ENCODE measurements around the gene PPM1H.
A peak's percentile ranks its signal among the peaks of the same experiment; 100 is the strongest.
"Not testable (repeated sequence)": the region's sequence is repeated elsewhere in the genome, so short reads cannot be mapped to it uniquely, and the experiment has no call there.

Gene PPM1H

GRCh38 chr12:62948123-62948522 lies 13.2 kb upstream of the PPM1H start:
- no peak for DNase-seq

- DNase-seq: no peak
Observed at GRCh38 chr12:62947364-62947763, 12.4 kb upstream of the PPM1H start.

- DNase-seq: no peak
Observed at GRCh38 chr12:62943779-62944395, 8.9 kb upstream of the PPM1H start.

- not testable (repeated sequence) for DNase-seq
Observed at GRCh38 chr12:62942316-62942715, 7.4 kb upstream of the PPM1H start.

- peak; percentile 80 for DNase-seq
Observed at GRCh38 chr12:62934239-62934798, 631 bp downstream of the PPM1H start.

GRCh38 chr12:62933602-62934238 lies 1.2 kb downstream of the PPM1H start:
- DNase-seq: peak; percentile 55

GRCh38 chr12:62933220-62933601 lies 1.7 kb downstream of the PPM1H start:
- DNase-seq: peak; percentile 68

GRCh38 chr12:62931477-62931876 lies 3.5 kb downstream of the PPM1H start:
- DNase-seq: no peak

- DNase-seq: no peak
Observed at GRCh38 chr12:62930546-62931425, 4.2 kb downstream of the PPM1H start.

GRCh38 chr12:62928632-62929031 lies 6.3 kb downstream of the PPM1H start:
- DNase-seq: no peak

- no peak for DNase-seq
Observed at GRCh38 chr12:62925680-62926079, 9.3 kb downstream of the PPM1H start.

- no peak for DNase-seq
Observed at GRCh38 chr12:62924084-62924483, 10.9 kb downstream of the PPM1H start.

GRCh38 chr12:62922539-62922938 lies 12.4 kb downstream of the PPM1H start:
- no peak for DNase-seq

- DNase-seq: no peak
Observed at GRCh38 chr12:62919838-62920237, 15.1 kb downstream of the PPM1H start.

GRCh38 chr12:62917926-62918325 lies 17.0 kb downstream of the PPM1H start:
- no peak for DNase-seq

GRCh38 chr12:62916632-62917425 lies 18.1 kb downstream of the PPM1H start:
- no peak for DNase-seq

- no peak for DNase-seq
Observed at GRCh38 chr12:62915204-62915529, 19.8 kb downstream of the PPM1H start.

GRCh38 chr12:62914443-62915203 lies 20.3 kb downstream of the PPM1H start:
- no peak for DNase-seq

GRCh38 chr12:62913380-62913779 lies 21.6 kb downstream of the PPM1H start:
- no peak for DNase-seq

- no peak for DNase-seq
Observed at GRCh38 chr12:62912644-62913043, 22.3 kb downstream of the PPM1H start.

- no peak for DNase-seq
Observed at GRCh38 chr12:62911286-62911685, 23.7 kb downstream of the PPM1H start.

All from right kidney (tissue), 1 donor.